ENCODE measurements around the gene MGAT4A. TPM values are rescaled to one million over a fixed set of nuclear protein-coding genes. Genes with fewer than 3 reads are reported as not detected.

MGAT4A gene
- total RNA-seq, 2 experiments from 2014 or later = 200 to 204 TPM

DNA sequence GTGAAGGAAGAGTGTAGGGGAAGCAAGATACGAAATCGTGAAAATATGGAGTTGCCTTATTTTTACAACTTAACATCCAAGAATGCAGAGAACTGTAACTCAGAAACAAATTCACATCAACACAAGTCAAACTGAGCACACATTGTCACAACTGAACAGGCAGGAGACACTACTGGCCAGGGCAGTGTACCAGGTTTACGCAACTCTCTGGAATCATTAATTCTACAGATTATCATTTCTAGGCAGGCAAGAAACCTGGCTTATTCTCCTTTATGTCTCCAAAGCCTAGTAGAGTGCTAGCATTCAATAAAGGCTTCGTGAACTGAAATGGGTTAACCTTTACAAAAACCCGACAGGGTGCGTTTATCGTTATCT lies 123.2 kb downstream of the MGAT4A start:
- ChIA-PET CTCF (interaction anchor here (1.1 to 1.3 kb wide), 3 partner anchors 16 to 729 kb away, joined by 3 to 4 read pairs (median 4); partner anchors contain the start of genes EIF5B and TXNDC9), POLR2A (interaction anchor here (0.6 to 1.8 kb wide), 5 partner anchors 8 to 56 kb away, joined by 3 to 6 read pairs (median 4); no protein-coding TSS in a partner anchor)
- peak overlapping the region; percentile 85 for H3K4me3 Mint-ChIP-seq
- H3K4me1 Mint-ChIP-seq (ENCODE audit: low read depth) = peaks cover 68% of the 10 kb centered on the region
- peaks cover 43% of the 10 kb centered on the region for H3K4me1 ChIP-seq (ENCODE audit: insufficient read depth, low read length)
- peaks cover 66% of the 10 kb centered on the region for H3K36me3 Mint-ChIP-seq (ENCODE audit: low read depth)
- H3K4me3 ChIP-seq (ENCODE audit: low read length) = peak overlapping the region; percentile 77
- no peak for TF ChIP-seq CTCF (IDR thresholded peaks at IDR 0.05)
- peaks cover 31% of the 10 kb centered on the region for H3K36me3 ChIP-seq (ENCODE audit: insufficient read depth, low read length)
- peak overlapping the region; percentile 87 to 91 for H3K27ac ChIP-seq (ENCODE audit: low read depth in 1 of 2, low read length in 2 of 2)
- DNase-seq (peak in 1 of 14 experiments; percentile 24), ATAC-seq (ENCODE audit: poor library complexity) (no peak)
- H3K27ac Mint-ChIP-seq = peak overlapping the region; percentile 89
- no peaks in the 10 kb centered on the region for H3K9me3 ChIP-seq (ENCODE audit: control insufficient read depth in 1 of 2, insufficient read depth in 1 of 2, low read length in 2 of 2)
- H3K27me3 ChIP-seq (ENCODE audit: control insufficient read depth in 1 of 2, insufficient read depth in 2 of 2, low read length in 2 of 2) = no peaks in the 10 kb centered on the region
- no peaks in the 10 kb centered on the region for H3K9me3 Mint-ChIP-seq
- no peaks in the 10 kb centered on the region for H3K27me3 Mint-ChIP-seq
- intact Hi-C loops (cut with DNase I, micrococcal nuclease) = loop anchor here in 1 of 2 experiments (2.0 to 10.0 kb wide), 3 partner anchors 547 to 877 kb away; partner anchors contain the start of genes LIPT1, MITD1, MRPL30 and TSGA10

GRCh38 chr2:98607104-98607503 lies 123.8 kb downstream of the MGAT4A start:
- peak overlapping the region; percentile 77 for H3K4me3 ChIP-seq (ENCODE audit: low read length)
- no peaks in the 10 kb centered on the region for H3K9me3 Mint-ChIP-seq

GRCh38 chr2:98606431-98606830 lies 124.5 kb downstream of the MGAT4A start:
- ATAC-seq (ENCODE audit: poor library complexity) (no peak), DNase-seq (no peak)
- peak overlapping the region; percentile 89 for H3K27ac Mint-ChIP-seq
- Histone ChIP-seq H3K9me3 (ENCODE audit: control insufficient read depth in 1 of 2, insufficient read depth in 1 of 2, low read length in 2 of 2) (no peaks in the 10 kb centered on the region), H3K4me1 (ENCODE audit: insufficient read depth, low read length) (peaks cover 43% of the 10 kb centered on the region), H3K27ac (ENCODE audit: low read depth in 1 of 2, low read length in 2 of 2) (peak overlapping the region in 1 of 2 donors; percentile 91), H3K4me3 (ENCODE audit: low read length) (no peak overlapping the region), H3K36me3 (ENCODE audit: insufficient read depth, low read length) (peaks cover 32% of the 10 kb centered on the region), H3K27me3 (ENCODE audit: control insufficient read depth in 1 of 2, insufficient read depth in 2 of 2, low read length in 2 of 2) (no peaks in the 10 kb centered on the region)
- intact Hi-C loops (cut with DNase I, micrococcal nuclease) = loop anchor here in 1 of 2 experiments (10.0 kb wide), 2 partner anchors 548 to 878 kb away; partner anchors contain the start of genes LIPT1 and TSGA10
- CTCF ChIA-PET = interaction anchor here (0.5 to 1.1 kb wide), 2 partner anchors 17 to 231 kb away, joined by 3 read pairs; no protein-coding TSS in a partner anchor
- H3K4me3 Mint-ChIP-seq = peak overlapping the region; percentile 54
- H3K9me3 Mint-ChIP-seq = no peaks in the 10 kb centered on the region
- POLR2A ChIA-PET = interaction anchor here (1.5 to 1.6 kb wide), 2 partner anchors 16 to 58 kb away, joined by 3 to 5 read pairs; no protein-coding TSS in a partner anchor
- peaks cover 60% of the 10 kb centered on the region for H3K4me1 Mint-ChIP-seq (ENCODE audit: low read depth)
- H3K27me3 Mint-ChIP-seq = no peaks in the 10 kb centered on the region
- H3K36me3 Mint-ChIP-seq (ENCODE audit: low read depth) = peaks cover 68% of the 10 kb centered on the region
- TF ChIP-seq CTCF (IDR thresholded peaks at IDR 0.05) = no peak

More at GRCh38 chr2:98607104-98607503, 123.8 kb downstream of the MGAT4A start:
- H3K9me3 ChIP-seq (ENCODE audit: control insufficient read depth in 1 of 2, insufficient read depth in 1 of 2, low read length in 2 of 2) = no peaks in the 10 kb centered on the region
- H3K27ac Mint-ChIP-seq = peak overlapping the region; percentile 89
- no peaks in the 10 kb centered on the region for H3K27me3 ChIP-seq (ENCODE audit: control insufficient read depth in 1 of 2, insufficient read depth in 2 of 2, low read length in 2 of 2)
- ATAC-seq (ENCODE audit: poor library complexity) (no peak), DNase-seq (peak in 1 of 14 experiments; percentile 15)
- peaks cover 67% of the 10 kb centered on the region for H3K4me1 Mint-ChIP-seq (ENCODE audit: low read depth)
- peaks cover 29% of the 10 kb centered on the region for H3K36me3 ChIP-seq (ENCODE audit: insufficient read depth, low read length)
- intact Hi-C loops (cut with DNase I, micrococcal nuclease) = loop anchor here in 1 of 2 experiments (10.0 kb wide), 2 partner anchors 548 to 878 kb away; partner anchors contain the start of genes LIPT1 and TSGA10
- ChIA-PET CTCF (interaction anchor here (1.1 to 1.3 kb wide), 2 partner anchors 16 to 28 kb away, joined by 3 to 4 read pairs; no protein-coding TSS in a partner anchor), POLR2A (interaction anchor here (0.6 to 1.6 kb wide), 3 partner anchors 11 to 57 kb away, joined by 3 to 5 read pairs (median 3); no protein-coding TSS in a partner anchor)
- H3K27me3 Mint-ChIP-seq = no peaks in the 10 kb centered on the region
- no peak for TF ChIP-seq CTCF (IDR thresholded peaks at IDR 0.05)
- peaks cover 66% of the 10 kb centered on the region for H3K36me3 Mint-ChIP-seq (ENCODE audit: low read depth)
- H3K4me3 Mint-ChIP-seq = peak overlapping the region; percentile 85
- H3K4me1 ChIP-seq (ENCODE audit: insufficient read depth, low read length) = peaks cover 43% of the 10 kb centered on the region
- H3K27ac ChIP-seq (ENCODE audit: low read depth in 1 of 2, low read length in 2 of 2) = peak overlapping the region; percentile 25 to 91
